Epithelial cell of esophagus (primary cell): ENCODE data around the gene GPR35.
"Not testable (repeated sequence)": the region's sequence is repeated elsewhere in the genome, so short reads cannot be mapped to it uniquely, and the experiment has no call there.

Experiments used
- DNase-seq: peaks from one replicate; pipeline ENCODE4 v3.0.0; 2010; ENCODE audit warnings: low read depth
- H3K4me3 ChIP-seq: 2 replicates; pipeline ENCODE4 v1.5.1; 2011; ENCODE audit warnings: mild to moderate bottlenecking, low read length, control low read depth
- CTCF ChIP-seq: IDR thresholded peaks from 2 replicates; pipeline ENCODE4 v1.5.1; 2011; ENCODE audit warnings: low read depth, mild to moderate bottlenecking, low read length, control low read depth, inconsistent platforms; ENCODE audit not compliant: insufficient read depth; ENCODE audit errors: missing control alignments

Gene GPR35

GRCh38 chr2:240670402-240670801 lies 45.1 kb downstream of the GPR35 start:
- no peak overlapping the region for H3K4me3 ChIP-seq
- DNase-seq: no peak
- TF ChIP-seq CTCF: no peak

GRCh38 chr2:240670950-240671349 lies 45.7 kb downstream of the GPR35 start:
- no peak for DNase-seq
- no peak for TF ChIP-seq CTCF
- H3K4me3 ChIP-seq: no peak overlapping the region

- no peak for DNase-seq
- no peak overlapping the region for H3K4me3 ChIP-seq
- TF ChIP-seq CTCF: no peak
These were observed 46.9 kb downstream of the GPR35 start for GRCh38 chr2:240672076-240672700.

- TF ChIP-seq CTCF: no peak
- no peak for DNase-seq
- no peak overlapping the region for H3K4me3 ChIP-seq
These were observed 47.5 kb downstream of the GPR35 start for GRCh38 chr2:240672701-240673190.

GRCh38 chr2:240674461-240675184 lies 49.3 kb downstream of the GPR35 start:
- not testable (repeated sequence) for DNase-seq, H3K4me3 ChIP-seq

GRCh38 chr2:240675345-240675744 lies 50.1 kb downstream of the GPR35 start:
- not testable (repeated sequence) for DNase-seq, H3K4me3 ChIP-seq

GRCh38 chr2:240678043-240678442 lies 52.8 kb downstream of the GPR35 start:
- not testable (repeated sequence) for DNase-seq, H3K4me3 ChIP-seq

GRCh38 chr2:240678909-240679308 lies 53.6 kb downstream of the GPR35 start:
- not testable (repeated sequence) for DNase-seq, H3K4me3 ChIP-seq

GRCh38 chr2:240680185-240680584 lies 54.9 kb downstream of the GPR35 start:
- DNase-seq, H3K4me3 ChIP-seq: not testable (repeated sequence)
